ENCODE data around the gene DOCK1.

Gene DOCK1

GRCh38 chr10:127012071-127012768, 107.0 kb downstream of the DOCK1 start:
- no peak for DNase-seq

DNA sequence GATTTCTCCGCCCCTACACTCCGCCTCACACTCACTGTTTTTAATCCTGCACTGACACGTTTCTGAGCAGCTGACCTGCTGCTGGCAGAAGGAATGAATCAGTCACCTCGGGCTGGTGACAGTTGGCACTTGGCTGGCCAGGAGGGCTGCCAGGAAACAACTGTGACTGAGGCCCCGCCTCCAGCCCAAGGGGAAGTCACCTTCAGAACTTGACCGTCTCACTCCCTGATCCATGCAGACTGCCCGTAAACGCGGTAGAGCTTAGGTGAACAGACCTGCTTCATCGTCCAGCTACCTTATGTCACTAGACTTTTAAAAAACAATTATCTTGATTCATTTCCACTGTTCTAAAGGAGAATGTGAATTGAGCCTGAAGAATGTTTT, 107.5 kb downstream of the DOCK1 start:
- no peak for DNase-seq

- DNase-seq: no peak
Observed at GRCh38 chr10:127013211-127013656, 108.0 kb downstream of the DOCK1 start.

DNA sequence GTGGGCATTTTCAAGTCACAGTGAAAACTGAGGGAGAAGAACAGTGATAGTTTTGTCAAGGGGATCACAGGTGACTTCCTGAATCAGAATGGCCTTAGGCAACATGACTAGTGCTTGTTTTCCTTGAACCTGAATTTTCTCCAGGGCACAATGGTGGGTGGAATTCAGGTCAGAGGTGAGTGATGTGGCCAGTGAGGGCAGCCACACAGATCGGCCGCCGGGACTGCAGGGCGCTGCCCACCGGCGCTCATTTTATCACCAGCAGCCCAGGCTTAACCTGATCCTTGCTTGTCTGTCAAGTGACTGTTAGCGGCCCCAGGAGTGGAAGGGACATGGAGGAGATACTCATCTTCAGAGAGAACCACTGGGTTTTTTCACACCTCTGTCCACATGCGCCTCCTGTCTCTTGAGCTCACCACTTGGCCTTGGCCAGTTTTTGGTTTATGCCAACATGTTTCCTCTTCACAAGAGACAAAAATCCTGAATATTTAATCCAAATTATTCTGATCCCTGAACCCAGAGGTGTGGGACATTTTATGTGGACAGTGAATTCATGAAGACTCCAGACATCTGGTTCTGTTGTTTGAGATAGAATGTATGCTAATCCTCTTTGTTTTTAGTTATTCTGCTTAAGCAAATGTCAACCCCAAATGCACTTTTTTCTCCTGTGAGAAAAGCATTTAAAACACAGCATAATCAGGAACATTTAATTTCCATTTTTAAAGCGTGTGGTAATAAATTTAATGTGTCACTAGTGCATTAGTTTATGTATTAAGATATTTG, 108.7 kb downstream of the DOCK1 start:
- no peak for DNase-seq

DNA sequence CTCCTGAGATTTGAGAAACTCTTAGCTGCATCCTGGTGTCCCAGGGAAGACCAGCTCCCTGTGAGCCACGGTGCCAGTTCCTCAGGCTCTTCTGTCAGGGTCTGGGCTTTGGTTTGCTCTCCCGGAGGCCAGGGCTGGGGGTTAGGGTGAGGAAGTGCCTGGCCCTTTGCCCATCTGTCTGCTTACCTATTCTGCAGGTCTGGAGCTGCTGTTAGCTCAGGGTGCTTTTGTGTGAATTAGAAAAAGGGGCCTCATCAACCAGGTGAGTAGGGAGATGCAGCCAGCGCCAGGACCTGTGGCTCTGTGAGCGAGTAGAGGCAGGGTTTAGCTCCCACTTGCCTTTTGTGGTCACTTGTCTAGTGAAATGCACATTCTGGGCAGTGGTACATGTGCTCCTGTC, 109.4 kb downstream of the DOCK1 start:
- no peak for DNase-seq

DNA sequence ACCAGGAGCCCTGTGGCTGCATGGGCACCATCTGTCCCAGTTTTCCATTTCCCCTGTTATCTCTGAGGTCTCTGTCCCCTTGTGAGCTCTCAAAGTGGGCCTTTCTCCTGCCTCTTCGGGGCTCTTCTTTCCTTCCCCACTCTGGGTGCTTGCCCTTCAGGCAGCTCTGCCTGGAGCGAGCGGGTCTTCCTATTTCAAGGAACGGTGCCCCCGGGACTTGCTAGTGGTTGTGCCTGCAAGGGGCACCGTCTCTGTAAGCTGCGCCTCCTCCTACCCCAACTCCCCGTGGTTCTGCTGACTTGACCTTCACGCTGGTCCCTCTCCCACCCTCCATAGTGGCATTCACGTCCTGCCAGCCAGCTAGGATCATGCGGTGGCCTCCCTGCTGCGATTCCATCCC, 110.1 kb downstream of the DOCK1 start:
- DNase-seq: no peak

- no peak for DNase-seq
Observed at GRCh38 chr10:127016331-127016730, 111.1 kb downstream of the DOCK1 start.

DNA sequence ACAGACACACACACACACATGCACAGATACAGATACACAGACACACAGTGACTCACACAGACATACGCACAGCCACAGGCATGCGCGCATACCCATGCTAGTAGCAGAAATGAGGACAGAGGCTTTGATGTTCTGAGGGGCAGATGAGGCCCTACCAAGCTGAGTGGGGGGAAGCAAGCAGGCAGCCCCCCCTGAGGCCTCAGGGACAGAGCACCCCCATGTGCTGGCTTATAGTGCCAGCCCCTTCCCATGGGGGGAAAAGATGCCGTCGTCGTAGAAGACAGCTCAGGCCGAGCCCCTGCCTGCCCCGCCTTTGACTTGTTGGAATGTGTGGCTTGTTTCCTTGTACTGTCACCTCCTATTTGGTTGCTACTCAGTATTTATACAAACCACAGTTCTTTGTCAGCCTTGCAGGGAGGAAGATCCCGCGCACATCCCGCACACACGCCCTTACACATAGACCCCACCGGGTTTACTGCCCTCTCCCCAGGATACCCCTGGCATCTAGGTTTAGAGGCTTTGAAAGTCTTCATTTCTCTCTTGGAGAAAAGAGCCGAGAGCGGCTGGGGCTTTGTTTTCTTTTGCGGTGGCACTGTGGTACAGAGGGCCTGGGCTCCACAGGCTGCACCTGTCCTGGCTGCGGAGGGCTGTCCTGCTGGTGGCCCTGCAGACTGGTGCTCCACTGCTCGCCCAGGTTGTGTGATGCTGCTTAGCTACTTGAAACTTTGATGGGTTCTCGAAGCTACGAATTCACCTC, 112.5 kb downstream of the DOCK1 start:
- DNase-seq: no peak

DNA sequence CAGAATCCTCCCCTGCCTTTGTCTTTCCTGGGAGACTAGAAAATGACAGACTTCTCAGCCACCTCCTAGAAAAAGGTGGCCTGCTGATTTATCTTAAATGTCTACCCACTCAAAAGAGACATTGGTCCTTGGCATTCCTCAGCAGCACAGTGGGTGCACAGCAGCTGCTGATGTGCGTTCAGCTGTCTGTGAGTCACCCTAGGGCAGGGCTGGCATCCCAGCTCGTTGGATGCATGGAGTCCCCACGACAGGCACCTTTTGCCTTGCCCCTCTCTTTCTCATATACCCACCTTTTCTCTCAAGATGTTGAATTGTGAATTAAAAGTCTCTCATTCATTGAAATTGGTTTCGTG, 113.0 kb downstream of the DOCK1 start:
- no peak for DNase-seq

DNA sequence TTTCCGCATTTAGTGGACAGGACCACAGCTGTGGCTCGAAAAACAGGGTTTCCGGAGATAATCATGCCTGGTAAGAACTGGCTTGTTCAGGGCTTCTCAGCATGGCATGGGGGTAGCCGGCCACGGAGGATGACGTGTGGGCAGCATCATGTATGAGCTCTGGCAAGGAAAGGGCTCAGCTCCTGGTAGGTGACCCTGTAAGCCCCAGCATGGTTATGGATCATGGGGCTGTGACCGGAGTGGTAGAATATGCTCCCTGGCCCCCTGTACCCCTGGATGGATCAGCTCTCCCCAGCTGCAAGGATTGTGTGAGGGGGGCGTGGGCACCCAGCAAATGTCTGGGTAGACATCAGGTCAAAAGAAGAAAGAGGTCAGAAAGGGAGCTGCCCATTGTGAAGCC, 113.5 kb downstream of the DOCK1 start:
- no peak for DNase-seq

- DNase-seq: no peak
Observed at GRCh38 chr10:127020260-127020659, 115.0 kb downstream of the DOCK1 start.

GRCh38 chr10:127021801-127022200, 116.6 kb downstream of the DOCK1 start:
- no peak for DNase-seq

DNA sequence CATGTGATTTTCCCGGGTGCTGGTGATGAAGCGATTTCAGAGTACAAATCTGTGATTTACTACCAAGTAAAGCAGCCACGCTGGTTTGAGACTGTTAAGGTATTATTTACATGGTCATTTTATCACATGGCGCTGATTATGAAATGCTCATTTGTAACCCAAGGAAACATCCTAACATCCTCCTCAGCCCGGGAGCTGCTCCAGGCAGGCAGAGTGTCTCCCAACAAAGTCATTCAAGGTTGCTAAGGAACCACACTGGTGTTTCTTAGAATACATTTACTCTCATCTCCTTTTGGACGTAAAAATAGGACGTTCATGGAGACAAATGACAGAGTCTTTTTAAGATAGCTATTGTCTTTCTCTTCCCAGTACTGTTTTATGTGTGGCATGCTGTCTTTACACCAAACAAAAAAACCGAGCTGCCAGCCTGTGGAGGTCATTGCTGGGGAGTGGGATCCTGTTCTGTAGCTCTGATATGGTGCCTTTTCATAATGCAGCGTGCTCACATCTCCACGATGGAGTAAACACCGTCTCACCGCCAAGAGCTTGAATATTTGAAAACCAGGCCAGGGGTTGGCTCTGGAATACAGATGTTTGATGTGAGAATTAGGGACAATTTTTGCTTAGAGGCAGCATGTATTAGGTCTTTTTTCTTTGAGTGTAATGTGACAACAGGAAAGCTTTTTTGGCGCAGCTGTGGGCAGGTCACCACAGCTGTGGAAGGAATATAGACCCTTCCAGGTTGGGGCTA, 119.6 kb downstream of the DOCK1 start:
- no peak for DNase-seq

DNA sequence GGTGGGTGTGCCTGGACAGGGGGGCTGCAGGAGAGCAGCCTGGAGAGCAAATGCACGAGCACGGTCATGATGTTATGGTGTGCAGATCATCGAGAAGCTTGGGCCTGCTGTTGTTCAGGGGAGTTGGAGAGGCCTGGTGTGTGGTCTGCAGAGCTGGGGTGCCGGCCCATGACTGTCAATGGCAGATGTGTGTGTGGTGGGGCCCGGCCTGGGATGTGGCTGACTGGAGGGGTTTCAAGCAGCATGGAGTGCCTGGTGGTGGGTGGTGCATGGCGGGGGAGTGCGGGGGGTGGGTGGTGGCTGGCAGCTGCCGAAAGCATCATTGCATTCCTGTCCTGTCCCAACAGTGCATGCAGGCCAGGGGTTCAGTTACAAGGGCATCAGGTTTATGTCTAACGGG, 122.6 kb downstream of the DOCK1 start:
- DNase-seq: no peak

DNA sequence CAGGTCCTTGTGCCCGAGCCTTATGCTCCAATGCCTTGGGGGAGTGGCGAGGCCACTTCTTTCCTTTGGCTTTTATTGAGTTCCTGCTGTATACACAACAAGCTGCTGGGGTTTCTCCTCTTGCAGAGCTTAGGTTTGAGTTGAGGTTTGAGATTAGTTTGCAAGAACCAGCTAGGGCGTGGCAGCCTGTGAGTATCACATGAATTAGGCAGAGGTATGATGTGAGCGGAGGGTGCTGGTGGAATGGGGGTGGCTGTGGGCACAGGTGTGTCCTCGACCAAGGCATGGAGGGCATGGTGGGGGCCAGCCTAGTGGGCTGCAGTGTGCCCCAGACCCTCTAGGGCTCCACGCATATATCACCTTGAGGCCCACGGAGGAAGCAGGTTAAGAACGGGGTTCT, 123.3 kb downstream of the DOCK1 start:
- DNase-seq: no peak

GRCh38 chr10:127029061-127029460, 123.8 kb downstream of the DOCK1 start:
- no peak for DNase-seq

DNA sequence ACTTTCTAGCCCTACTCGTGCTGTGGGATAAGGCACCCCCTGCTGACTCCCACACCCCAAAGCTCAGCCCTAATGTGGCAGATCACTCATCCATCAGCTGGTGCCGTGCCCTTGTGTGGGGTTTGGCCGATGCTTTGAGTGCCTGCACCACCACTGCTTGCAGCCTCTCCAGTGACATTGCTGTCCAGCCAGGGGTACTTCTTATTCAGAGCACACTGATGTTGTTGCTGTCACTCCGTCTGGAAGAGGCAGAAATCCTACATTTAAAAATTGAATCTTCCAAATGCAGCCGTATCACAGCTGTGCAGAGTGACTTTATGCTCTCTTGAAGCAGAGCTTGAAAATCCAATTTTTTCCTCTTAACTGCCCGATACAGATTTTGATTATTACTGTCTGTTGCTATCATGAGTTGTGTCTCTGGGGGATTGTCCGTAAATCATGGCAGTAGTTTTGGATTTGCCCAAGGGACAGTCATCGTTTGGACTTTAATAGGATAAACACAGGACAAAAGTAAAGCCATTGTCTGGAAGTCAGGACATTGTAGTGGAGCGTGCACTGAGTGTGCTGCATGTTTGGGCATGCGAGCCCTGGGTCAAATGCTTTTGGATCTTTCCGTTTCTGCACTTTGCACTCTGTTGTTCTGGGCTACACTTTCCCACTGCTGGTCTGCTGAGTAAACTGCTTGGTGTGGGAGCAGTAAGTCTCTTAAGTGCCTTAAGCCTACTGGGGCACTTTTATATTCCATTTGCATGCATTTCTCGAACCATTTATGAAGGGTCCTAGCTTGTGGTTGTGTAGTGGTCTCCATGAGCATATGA, 128.2 kb downstream of the DOCK1 start:
- no peak for DNase-seq

- DNase-seq: no peak
Observed at GRCh38 chr10:127034034-127034633, 128.9 kb downstream of the DOCK1 start.

- no peak for DNase-seq
Observed at GRCh38 chr10:127034790-127035189, 129.6 kb downstream of the DOCK1 start.

- no peak for DNase-seq
Observed at GRCh38 chr10:127035827-127036226, 130.6 kb downstream of the DOCK1 start.

DNA sequence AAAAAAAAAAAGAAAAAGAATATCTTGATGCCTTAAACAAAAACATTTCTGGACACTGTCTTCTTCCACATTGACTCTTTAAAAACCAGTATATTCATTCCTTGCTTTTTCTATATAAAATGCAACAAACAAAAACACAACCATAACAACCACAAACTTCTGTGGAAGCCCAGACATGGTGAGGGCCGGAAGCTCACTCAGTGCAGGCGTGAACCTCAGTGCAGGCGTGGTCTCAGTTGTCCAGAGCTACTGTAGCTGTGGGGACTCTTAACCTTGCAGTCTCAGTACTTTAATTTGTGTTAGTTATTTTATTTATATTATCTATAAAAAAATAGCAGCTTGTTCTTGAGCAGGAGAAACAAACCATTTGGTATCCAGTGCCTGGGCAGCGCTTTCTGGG, 131.8 kb downstream of the DOCK1 start:
- DNase-seq: no peak

GRCh38 chr10:127039435-127039834, 134.2 kb downstream of the DOCK1 start:
- DNase-seq: no peak

Data from NCI-H446 (cell line).